GM18505 (cell line): Measurements from ENCODE around the gene SOHLH1.

Source experiments
- ATAC-seq: cut with Tn5 transposase; IDR thresholded peaks from one replicate; pipeline ENCODE4 v1.9.1; 2021; ENCODE audit not compliant: unreplicated experiment
- POLR2A ChIP-seq: IDR thresholded peaks from 4 replicates; pipeline ENCODE4 v1.6.1; 2011; ENCODE audit warnings: borderline replicate concordance; ENCODE audit not compliant: insufficient read depth, insufficient read length; ENCODE audit errors: extremely low read depth

Gene SOHLH1

GRCh38 chr9:135662758-135663450 lies 36.4 kb downstream of the SOHLH1 start, which contains the start of gene LCN9:
Gene LCN9 (plus strand): TSS chr9:135663309. CDS start chr9:135663322, 13 bp downstream.
- no peak for ATAC-seq
- no peak for TF ChIP-seq POLR2A

DNA sequence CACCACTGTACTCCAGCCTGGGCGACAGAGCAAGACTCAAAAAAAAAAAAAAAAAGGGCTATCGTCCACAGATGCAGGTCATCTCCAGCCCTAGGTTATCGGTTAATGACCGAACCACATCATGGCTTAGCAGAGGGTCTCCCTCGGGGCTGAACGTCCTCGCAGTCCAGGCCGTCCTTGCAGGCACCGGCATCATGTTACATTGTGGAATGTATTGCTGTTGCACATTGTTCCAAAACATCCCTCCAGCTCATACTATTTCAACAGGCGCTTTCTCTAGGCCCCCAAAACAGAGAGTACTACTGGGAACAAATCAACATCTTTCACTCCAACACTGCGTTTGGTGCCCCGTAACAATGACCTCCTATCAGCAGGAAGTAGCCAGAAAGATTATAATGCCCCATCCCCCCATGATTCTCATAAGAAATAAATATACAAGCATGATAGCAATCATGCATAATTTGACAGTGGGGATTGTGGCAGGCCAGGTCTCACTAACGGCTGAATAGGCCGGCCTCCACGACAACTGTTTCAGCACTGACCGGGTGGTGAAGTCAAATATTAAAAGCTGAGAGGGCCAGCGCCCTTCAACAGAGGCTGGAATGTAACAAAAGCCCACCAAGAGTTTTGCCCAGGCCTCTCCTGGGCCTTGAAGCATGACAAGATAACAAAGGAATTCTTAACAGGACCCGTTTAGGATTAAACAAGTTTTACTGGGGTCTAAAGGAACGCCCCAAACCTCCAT lies 37.3 kb downstream of the SOHLH1 start:
- TF ChIP-seq POLR2A, result no peak
- ATAC-seq, result no peak

DNA sequence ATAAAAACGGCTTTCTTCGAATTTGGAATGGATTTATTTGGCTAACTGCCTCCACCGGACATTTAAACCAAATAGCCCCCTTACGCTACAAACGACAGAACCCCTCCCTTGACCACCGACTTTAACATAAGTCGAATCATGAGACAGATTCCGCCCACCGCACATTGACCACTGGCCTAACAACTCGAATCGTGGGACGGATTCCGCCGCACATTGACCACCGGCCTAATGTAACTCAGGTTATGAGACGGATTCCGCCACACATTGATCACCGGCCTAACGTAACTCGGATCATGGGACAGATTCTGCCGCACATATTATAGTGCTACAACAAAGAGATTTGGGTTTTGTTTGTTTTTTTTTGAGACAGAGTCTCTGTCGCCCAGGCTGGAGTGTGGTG lies 38.9 kb downstream of the SOHLH1 start:
- no peak for ATAC-seq
- TF ChIP-seq POLR2A, result no peak

- ATAC-seq, result no peak
- no peak for TF ChIP-seq POLR2A
Measured at GRCh38 chr9:135659252-135659651, 40.0 kb downstream of the SOHLH1 start.

- no peak for TF ChIP-seq POLR2A
- no peak for ATAC-seq
Measured at GRCh38 chr9:135657416-135657815, 41.9 kb downstream of the SOHLH1 start.

DNA sequence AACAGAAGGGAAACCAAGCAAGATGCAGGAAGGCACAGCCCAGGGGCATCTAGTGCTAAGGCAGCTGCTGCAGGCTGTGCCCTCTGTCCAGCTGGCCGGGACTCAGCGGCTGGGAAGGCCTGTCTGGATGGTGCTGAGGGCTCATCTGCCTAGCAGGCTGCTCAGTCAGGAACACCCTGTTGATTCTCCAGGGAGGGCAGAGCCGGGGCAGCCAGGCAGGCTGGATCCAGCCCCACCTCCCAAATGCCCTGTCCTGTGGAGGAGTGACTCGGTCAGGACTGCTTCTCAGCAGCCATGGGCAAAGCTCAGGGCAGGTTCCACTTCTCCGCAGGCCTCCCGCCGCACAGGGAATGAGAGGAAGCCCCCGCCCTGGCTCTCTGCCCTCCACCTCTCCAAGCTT lies 44.0 kb downstream of the SOHLH1 start:
- ATAC-seq, result no peak
- no peak for TF ChIP-seq POLR2A

GRCh38 chr9:135650408-135650807 lies 48.9 kb downstream of the SOHLH1 start:
- no peak for ATAC-seq
- TF ChIP-seq POLR2A, result no peak

DNA sequence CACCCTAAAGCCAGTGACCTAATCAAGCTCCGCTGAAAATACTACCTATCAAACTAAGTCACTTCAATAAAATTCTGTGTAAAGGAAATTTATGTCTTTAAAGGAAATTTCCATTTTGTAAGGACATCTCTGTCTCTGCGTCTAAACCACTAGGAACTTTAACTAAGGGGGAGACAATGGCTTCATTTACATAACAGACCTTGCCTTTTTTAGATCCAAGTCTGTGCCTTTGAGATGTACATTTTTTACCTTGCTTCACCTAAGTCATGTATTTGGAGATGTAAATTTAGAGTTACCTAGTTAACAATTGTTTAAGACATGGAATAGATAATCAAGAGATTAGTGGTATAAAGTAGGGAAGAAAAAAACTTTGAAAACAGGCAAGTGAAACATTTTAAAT lies 49.8 kb downstream of the SOHLH1 start:
- no peak for ATAC-seq
- TF ChIP-seq POLR2A, result no peak

GRCh38 chr9:135648494-135649410 lies 50.5 kb downstream of the SOHLH1 start:
- ATAC-seq, result no peak
- no peak for TF ChIP-seq POLR2A

DNA sequence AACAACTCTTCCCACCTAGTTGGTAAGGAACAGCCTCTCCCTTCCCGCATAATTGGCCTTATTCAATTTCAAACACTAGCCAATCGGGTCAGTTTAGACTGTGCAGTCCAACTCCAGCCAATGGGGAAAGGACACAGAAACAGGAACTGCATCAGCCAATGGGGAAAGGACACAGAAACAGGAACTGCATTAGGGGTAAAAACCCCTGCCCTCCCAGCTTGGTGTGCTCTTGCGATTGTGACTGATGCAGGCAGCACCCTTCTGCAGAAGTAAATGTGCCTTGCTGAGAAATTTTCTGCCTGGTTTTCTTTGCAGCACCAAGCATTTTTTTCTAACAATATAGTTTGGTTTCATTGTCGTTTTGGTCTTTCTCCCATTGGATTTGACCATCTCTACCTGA lies 51.4 kb downstream of the SOHLH1 start:
- no peak for TF ChIP-seq POLR2A
- ATAC-seq, result no peak

- ATAC-seq, result no peak
- no peak for TF ChIP-seq POLR2A
Measured at GRCh38 chr9:135644631-135645218, 54.6 kb downstream of the SOHLH1 start.
